Measurements from ENCODE around the gene SLC43A1. TPM values are rescaled to one million over a fixed set of nuclear protein-coding genes. Genes with fewer than 3 reads are reported as not detected.

The SLC43A1 gene
- total RNA-seq, 1 donor from 2014 or later: 19.0 TPM

Other genes with a start within 250 kb of the SLC43A1 start
- gene TNKS1BP1, start 190.8 kb downstream of the SLC43A1 start, total RNA-seq (ENCODE audit: low replicate concordance): 122 and 166 TPM in 2 replicates
- 108 and 164 TPM in 2 replicates for gene SSRP1, start 179.8 kb downstream of the SLC43A1 start, total RNA-seq (ENCODE audit: low replicate concordance)
- gene P2RX3, start 177.3 kb downstream of the SLC43A1 start, total RNA-seq (ENCODE audit: low replicate concordance): 0.52 and 4.0 TPM in 2 replicates
- not detected in 2 replicates for gene PRG3, start 134.6 kb downstream of the SLC43A1 start, total RNA-seq (ENCODE audit: low replicate concordance)
- not detected in 2 replicates for gene PRG2, start 125.1 kb downstream of the SLC43A1 start, total RNA-seq (ENCODE audit: low replicate concordance)
- gene SLC43A3, start 88.6 kb downstream of the SLC43A1 start, total RNA-seq (ENCODE audit: low replicate concordance): 14.0 and 20.4 TPM in 2 replicates
- gene RTN4RL2, start 55.2 kb downstream of the SLC43A1 start, total RNA-seq (ENCODE audit: low replicate concordance): 8.6 and 10.4 TPM in 2 replicates
- 57.9 and 64.2 TPM in 2 replicates for gene TIMM10, start 15.1 kb upstream of the SLC43A1 start, total RNA-seq (ENCODE audit: low replicate concordance)
- gene SMTNL1, start 21.9 kb upstream of the SLC43A1 start, total RNA-seq (ENCODE audit: low replicate concordance): not detected in 2 replicates
- 29.9 and 65.1 TPM in 2 replicates for gene UBE2L6, start 52.0 kb upstream of the SLC43A1 start, total RNA-seq (ENCODE audit: low replicate concordance)
- gene SERPING1, start 82.0 kb upstream of the SLC43A1 start, total RNA-seq (ENCODE audit: low replicate concordance): 58.5 and 74.7 TPM in 2 replicates
- 0.38 and 0.48 TPM in 2 replicates for gene YPEL4, start 134.2 kb upstream of the SLC43A1 start, total RNA-seq (ENCODE audit: low replicate concordance)
- 16.9 and 20.7 TPM in 2 replicates for gene CLP1, start 142.1 kb upstream of the SLC43A1 start, total RNA-seq (ENCODE audit: low replicate concordance)
- 56.7 and 80.6 TPM in 2 replicates for gene ZDHHC5, start 152.4 kb upstream of the SLC43A1 start, total RNA-seq (ENCODE audit: low replicate concordance)
- gene MED19, start 196.5 kb upstream of the SLC43A1 start, total RNA-seq (ENCODE audit: low replicate concordance): 17.9 and 21.5 TPM in 2 replicates
- 84.4 and 87.4 TPM in 2 replicates for gene TMX2, start 196.9 kb upstream of the SLC43A1 start, total RNA-seq (ENCODE audit: low replicate concordance)
- 107 and 144 TPM in 2 replicates for gene SELENOH, start 225.8 kb upstream of the SLC43A1 start, total RNA-seq (ENCODE audit: low replicate concordance)
- not detected in 2 replicates for gene BTBD18, start 236.1 kb upstream of the SLC43A1 start, total RNA-seq (ENCODE audit: low replicate concordance)
- 187 and 253 TPM in 2 replicates for gene CTNND1, start 246.1 kb upstream of the SLC43A1 start, total RNA-seq (ENCODE audit: low replicate concordance)

Data from type B pancreatic cell (in vitro differentiated cells).